SK-N-SH (cell line): ENCODE data around the gene GTPBP3.

Source experiments
- RAD21 ChIP-seq: IDR thresholded peaks from 2 replicates; pipeline ENCODE4 v1.6.1; 2012; ENCODE audit warnings: mild to moderate bottlenecking, low read length
- SMC3 ChIP-seq: IDR thresholded peaks from 2 replicates; pipeline ENCODE4 v1.6.1; 2012; ENCODE audit warnings: low read depth, low read length, improper control_type of control experiment
- USF2 ChIP-seq: fragments of 150-350 bp; IDR thresholded peaks from 2 replicates; pipeline ENCODE4 v1.6.1; 2017; ENCODE audit warnings: antibody characterized with exemption, low read length, low read depth, borderline replicate concordance
- ZBTB33 ChIP-seq: IDR thresholded peaks from 2 replicates; pipeline ENCODE4 v1.4.0; 2012; ENCODE audit warnings: low read depth, borderline replicate concordance
- TF ChIP-seq, protein P1 (sequence below): fragments of 200-600 bp; sonication (generic); IDR thresholded peaks from 2 replicates; pipeline ENCODE4 v1.6.1; 2017; ENCODE audit warnings: antibody characterized with exemption, mild to moderate bottlenecking, moderate library complexity
- TF ChIP-seq, protein P2 (sequence below): IDR thresholded peaks from 2 replicates; pipeline ENCODE4 v1.4.0; 2012; ENCODE audit warnings: low read depth, borderline replicate concordance
- TF ChIP-seq, protein P3 (sequence below): IDR thresholded peaks from 2 replicates; pipeline ENCODE4; 2012
- TF ChIP-seq, protein P4 (sequence below): IDR thresholded peaks from 2 replicates; pipeline ENCODE4 v1.4.0; 2012; ENCODE audit warnings: low read depth
- TF ChIP-seq, protein P5 (sequence below): fragments of 150-350 bp; IDR thresholded peaks from 2 replicates; pipeline ENCODE4 v1.6.1; 2016; ENCODE audit warnings: mild to moderate bottlenecking, low read depth, low read length

- TF ChIP-seq, protein P1, sequence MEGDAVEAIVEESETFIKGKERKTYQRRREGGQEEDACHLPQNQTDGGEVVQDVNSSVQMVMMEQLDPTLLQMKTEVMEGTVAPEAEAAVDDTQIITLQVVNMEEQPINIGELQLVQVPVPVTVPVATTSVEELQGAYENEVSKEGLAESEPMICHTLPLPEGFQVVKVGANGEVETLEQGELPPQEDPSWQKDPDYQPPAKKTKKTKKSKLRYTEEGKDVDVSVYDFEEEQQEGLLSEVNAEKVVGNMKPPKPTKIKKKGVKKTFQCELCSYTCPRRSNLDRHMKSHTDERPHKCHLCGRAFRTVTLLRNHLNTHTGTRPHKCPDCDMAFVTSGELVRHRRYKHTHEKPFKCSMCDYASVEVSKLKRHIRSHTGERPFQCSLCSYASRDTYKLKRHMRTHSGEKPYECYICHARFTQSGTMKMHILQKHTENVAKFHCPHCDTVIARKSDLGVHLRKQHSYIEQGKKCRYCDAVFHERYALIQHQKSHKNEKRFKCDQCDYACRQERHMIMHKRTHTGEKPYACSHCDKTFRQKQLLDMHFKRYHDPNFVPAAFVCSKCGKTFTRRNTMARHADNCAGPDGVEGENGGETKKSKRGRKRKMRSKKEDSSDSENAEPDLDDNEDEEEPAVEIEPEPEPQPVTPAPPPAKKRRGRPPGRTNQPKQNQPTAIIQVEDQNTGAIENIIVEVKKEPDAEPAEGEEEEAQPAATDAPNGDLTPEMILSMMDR: no peak
- TF ChIP-seq USF2 (no peak), SMC3 (no peak), ZBTB33 (no peak), RAD21 (no peak)
- TF ChIP-seq, protein P2, sequence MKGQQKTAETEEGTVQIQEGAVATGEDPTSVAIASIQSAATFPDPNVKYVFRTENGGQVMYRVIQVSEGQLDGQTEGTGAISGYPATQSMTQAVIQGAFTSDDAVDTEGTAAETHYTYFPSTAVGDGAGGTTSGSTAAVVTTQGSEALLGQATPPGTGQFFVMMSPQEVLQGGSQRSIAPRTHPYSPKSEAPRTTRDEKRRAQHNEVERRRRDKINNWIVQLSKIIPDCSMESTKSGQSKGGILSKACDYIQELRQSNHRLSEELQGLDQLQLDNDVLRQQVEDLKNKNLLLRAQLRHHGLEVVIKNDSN: no peak
- TF ChIP-seq, protein P3, sequence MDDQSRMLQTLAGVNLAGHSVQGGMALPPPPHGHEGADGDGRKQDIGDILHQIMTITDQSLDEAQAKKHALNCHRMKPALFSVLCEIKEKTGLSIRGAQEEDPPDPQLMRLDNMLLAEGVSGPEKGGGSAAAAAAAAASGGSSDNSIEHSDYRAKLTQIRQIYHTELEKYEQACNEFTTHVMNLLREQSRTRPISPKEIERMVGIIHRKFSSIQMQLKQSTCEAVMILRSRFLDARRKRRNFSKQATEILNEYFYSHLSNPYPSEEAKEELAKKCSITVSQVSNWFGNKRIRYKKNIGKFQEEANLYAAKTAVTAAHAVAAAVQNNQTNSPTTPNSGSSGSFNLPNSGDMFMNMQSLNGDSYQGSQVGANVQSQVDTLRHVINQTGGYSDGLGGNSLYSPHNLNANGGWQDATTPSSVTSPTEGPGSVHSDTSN: no peak
- TF ChIP-seq, protein P4, sequence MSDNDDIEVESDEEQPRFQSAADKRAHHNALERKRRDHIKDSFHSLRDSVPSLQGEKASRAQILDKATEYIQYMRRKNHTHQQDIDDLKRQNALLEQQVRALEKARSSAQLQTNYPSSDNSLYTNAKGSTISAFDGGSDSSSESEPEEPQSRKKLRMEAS: no peak
- TF ChIP-seq, protein P5, sequence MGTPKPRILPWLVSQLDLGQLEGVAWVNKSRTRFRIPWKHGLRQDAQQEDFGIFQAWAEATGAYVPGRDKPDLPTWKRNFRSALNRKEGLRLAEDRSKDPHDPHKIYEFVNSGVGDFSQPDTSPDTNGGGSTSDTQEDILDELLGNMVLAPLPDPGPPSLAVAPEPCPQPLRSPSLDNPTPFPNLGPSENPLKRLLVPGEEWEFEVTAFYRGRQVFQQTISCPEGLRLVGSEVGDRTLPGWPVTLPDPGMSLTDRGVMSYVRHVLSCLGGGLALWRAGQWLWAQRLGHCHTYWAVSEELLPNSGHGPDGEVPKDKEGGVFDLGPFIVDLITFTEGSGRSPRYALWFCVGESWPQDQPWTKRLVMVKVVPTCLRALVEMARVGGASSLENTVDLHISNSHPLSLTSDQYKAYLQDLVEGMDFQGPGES: no peak
Observed at GRCh38 chr19:17376935-17377600, 39.7 kb downstream of the GTPBP3 start, which contains the start of gene PLVAP.
